GM18498 (cell line): Measurements from ENCODE around the gene SIRPD.
"Not testable (repeated sequence)": the region's sequence is repeated elsewhere in the genome, so short reads cannot be mapped to it uniquely, and the experiment has no call there.

Experiments used
- ATAC-seq: cut with Tn5 transposase; IDR thresholded peaks from one replicate; pipeline ENCODE4 v1.9.1; 2021; ENCODE audit warnings: mild to moderate bottlenecking, moderate library complexity; ENCODE audit not compliant: unreplicated experiment

SIRPD gene

DNA sequence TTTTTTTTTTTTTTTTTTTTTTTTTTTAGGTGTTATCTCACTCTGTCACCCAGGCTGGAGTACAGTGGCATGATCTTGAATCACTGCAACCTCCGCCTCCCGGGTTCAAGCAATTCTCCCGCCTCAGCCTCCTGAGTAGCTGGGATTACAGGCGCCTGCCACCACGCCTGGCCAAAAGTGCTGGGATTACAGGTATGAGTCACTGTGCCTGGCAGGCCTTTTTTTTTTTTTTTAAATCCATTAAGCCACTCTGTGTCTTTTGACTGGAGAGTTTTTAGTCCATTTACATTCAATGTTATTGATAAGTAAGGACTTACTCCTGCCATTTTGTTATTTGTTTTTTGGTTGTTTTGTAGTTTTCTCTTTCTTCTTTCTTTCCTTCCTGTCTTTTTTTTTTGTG, 60.1 kb downstream of the SIRPD start:
- not testable (repeated sequence) for ATAC-seq

DNA sequence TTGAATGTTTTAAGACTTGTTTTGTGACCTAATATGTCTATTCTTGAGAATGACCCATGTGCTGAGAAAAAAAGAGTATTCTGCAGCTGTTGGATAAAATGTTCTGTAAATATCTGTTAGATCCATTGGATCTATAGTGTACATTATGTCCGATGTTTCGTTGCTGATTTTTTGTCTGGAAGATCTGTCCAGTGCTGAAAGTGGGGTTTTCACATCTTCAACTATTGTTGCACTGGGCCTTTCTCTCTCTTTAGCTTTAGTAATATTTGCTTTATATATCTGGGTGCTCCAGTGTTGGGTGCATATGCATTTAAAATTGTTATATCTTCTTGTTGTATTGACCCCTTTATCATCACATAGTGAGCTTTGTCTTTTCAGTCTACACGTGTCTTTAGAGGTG, 60.6 kb downstream of the SIRPD start:
- ATAC-seq: no peak

DNA sequence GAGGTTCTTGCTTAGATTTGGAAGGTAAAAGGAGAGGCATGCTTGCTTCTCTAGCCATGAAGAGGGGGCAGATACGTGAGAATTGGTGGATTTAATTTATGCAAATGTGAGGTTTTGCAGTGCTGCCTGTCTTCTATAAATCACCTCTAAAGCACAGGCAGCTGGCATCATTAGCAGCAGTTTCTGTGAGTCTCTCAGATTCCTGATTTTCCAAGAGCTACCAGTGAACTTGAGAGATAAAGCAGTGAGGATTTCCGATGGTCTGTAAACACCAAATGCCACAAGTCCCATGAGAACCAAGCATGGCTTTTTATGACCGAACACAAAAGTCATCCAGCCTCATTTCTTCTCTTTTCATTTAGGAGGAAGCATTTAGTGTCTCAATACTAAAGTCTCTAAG, 63.1 kb downstream of the SIRPD start:
- ATAC-seq: no peak

DNA sequence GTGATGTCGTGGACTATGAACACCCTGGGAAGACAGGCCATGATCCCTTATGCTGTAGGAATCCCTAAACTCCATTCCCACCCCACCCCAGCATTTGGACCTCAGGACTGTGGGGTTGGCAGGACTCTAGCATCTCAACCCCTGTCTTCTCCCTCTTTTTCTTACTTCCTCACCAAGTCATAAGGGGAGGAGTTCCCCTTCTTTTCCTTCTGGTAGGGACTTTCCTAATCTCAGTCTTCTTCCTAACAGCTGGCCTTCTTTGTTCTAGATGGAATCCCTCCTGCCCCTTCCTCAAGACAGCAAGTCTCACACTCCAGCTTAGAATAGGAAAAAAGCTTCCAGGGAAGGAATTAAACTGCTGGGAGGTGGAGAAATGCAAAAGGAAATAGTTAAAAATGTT, 64.0 kb downstream of the SIRPD start:
- no peak for ATAC-seq

DNA sequence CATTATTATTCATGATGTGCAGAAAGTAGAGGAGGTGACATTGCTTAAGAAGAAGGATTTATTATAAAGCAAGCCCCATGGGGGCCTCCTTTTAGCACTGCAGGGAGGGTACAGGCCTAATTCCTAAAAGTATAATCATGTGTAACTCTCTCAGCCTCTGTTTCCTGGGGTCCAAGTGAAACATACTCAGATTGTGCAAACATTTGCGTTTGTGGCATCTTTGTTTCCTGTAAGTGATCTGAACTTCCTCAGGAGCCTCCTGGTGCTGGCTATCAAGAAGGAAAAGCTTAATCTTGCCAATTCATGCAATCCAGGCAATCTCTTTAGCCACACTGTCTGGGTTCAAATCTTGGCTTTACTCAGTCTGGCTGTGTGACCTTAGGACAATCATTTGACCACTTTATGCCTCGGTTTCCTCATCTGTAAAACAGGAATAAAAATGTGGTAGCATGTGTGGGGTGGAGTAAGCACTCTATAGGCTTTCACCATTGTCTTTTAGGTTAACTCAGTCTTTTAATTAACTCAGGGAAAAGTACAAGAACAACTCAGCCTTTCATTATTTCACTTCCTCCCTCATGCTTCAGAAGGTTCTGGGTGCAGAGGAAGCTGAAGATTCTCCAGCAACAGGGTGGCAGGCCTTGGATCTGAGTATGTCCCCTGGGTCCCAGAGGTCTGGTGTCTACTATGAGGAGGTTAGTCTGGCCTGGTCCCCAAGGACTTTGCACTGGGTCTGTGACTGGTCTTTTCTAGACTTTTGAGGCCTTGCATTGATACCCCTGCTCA, 65.5 kb downstream of the SIRPD start:
- no peak for ATAC-seq

DNA sequence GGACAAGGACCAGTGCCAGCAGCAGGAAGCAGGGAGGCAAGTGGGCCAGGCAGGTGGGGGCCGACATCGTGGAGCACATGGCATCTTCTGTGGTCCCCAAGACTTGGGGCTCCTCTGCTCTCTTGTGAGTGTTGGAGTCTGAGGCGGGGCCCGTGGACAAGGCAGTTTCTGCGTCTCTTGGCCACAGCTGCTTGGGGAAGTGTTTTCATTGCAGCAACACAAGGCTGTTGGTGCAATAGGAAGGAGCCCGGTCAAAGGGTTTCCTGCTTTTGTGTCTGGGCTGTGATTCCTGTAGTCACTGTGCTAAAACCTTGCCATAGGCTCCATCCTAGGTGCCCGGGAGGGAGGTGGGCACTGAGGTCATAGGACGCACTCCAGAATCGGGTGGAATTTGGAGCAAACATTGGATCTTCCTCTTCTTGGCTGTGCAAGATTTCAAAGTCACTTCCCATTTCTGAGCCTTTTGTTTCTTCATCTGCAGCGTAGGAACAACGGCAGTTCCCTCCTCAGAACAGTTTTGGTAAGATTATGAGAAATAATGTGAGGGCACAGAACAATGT, 66.1 kb downstream of the SIRPD start, which contains the start of gene SIRPB2:
TSS of gene SIRPB2 (minus strand) at position 140 of the 560 bp plus-strand sequence. CDS start at position 79, 61 bp downstream.
- ATAC-seq: no peak

DNA sequence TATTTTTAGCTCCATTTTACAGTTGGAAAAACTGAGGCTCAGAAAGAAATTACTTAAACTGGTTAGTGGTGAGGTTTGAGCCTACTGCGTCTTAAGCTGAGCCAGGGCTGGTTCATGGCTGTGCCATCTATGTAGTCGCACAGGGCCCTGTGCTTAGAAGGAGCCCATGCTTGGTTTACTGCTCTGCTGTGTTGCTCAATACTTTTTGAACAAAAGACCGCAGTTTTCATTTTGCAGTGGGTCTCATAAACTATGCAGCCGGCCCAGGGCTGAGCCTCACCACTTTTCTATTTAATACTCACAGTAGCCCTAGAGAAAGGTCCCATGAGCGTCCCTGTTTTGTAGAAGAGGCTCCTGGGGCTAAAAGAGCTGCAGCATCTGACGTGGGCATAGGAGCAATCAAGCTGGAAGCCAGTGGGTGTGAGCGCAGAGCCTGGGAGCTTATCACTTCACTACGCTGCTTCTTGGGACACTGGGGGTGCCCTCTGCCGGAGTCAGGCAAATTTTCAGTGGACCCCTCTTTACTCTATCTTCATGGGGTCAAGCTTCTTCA, 66.8 kb downstream of the SIRPD start:
- no peak for ATAC-seq

DNA sequence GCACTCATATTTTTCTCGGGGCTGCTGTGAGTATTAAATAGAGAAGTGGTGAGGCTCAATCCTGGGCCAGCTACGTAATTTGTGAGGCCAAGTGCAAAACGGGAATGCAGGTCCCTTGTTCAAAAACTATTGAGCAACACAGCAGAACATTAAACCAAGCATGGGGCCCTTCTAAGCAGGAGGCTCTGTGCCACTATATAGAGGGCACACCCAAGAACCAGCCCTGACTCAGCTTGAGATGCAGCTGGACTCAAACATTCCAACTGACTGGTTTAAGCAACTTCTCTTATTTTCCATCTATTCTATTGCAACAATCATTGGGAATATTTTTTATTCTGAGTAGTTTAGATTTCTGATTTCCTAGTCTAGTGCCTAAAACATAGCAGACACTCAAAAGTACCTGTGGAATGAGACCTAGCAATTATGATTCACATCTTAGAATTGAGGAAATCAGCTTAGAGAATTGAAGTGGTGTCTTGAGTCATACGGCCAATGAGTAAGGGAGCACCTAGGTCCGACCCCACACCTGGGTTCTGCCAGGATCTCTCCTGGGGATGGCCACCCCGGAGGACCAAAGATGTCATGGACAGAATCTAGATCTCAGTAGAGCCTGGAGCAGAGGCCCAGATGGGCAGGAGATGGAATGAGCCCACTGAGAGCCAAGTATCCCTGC, 67.6 kb downstream of the SIRPD start:
- ATAC-seq: no peak

DNA sequence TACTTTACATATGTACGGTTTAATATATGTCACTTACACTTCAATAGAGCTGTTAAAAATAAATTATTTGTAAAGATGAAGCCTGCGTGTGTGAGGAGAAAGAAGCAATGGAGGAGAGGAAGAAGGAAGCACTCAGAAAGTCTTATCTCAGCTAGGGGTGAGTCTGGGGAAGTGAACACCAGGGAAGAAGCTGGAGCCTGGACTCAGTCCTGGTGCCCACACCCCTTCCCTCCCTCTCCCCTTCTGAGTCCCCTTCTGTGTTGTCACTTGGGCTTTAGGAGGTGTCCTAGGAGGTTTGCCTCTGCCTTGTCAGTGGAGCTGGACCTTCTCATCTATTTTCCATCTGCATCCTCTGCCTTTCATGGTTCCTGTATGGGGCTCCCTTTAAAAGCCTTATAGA, 68.2 kb downstream of the SIRPD start:
- ATAC-seq: no peak

DNA sequence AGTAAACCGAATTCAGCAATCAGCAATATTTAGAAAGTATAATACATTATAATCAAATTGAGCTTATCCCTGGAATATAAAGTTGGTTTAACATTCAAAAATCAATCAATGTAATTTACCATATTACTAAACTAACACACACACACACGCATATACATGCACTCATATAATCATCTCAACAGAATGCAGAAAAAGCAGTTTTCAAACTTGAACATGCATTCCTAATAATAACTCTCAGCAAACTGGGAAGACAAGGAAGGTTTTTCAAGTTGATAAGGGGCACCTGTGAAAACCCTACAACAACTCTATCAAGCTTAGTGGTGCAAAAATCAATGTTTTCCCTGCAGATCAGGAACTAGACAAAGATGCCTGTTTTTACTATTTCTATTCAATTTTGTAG, 70.9 kb downstream of the SIRPD start:
- no peak for ATAC-seq

DNA sequence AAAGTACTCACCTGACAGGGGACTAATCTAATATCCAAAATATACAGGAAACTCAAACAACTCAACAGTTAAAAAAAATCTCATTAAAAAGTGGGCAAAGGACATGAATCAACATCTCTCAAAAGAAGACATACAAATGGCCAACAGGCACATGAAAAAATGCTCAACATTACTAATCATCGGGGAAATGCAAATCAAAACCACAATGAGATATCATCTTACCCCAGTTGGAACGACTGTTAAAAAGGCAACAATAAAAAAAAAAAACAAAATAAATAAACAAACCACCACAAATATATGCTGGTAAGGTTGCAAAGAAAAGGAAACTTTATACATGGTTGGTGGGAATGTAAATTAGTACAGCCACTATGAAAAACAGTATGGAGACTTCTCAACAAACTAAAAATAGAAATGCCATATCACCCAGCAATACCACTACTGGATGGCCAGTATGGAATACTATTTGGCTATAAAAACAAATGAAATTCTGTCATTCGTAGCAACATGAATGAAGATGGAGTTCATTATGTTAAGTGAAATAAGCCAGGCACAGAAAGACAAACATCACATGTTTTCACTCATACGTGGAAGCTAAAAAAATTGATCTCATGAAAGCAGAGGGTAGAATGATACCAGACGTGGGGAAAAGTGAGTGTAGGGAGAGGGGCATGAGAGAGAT, 72.9 kb downstream of the SIRPD start:
- ATAC-seq: no peak
